Measurements from ENCODE around the gene DAPK2.

Gene DAPK2

DNA sequence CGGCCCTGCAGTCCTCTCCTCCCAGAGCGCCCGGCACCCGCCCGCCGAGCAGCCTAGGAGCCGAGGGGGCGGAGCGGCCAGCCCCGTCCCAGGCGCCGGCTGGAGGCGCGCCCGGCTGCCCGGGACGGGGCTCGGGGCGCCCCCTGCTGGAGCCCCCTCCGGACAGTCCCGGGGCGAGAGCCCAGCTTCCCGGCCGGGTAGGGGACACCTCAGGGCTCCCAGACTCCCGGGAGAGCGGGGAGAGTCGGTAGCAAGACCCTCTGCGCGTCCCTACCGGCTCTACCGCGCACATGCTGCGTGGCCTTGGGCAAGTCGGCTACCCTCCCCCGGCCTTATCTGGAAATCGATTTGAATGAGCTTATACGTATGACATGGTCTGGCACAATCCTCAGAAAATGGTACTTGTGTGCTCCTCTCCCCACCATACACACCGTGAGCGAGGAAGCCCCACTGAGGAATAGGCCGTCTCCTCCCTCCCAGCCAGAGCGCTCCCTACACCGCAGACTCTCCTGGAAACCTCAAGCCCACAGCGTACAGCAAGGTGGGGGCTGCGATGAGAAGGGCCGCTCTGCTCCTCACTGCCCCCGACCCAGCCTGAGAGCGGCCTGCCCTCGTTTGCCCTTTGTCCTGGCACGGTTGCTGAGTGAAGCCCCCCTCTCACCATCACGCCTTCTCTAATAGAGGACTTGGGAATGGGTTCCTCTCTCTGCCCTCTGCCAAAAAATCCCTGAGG lies at the start of gene DAPK2:
Gene DAPK2 (minus strand): TSS at position 65 of the 733 bp plus-strand sequence. CDS start 6,224 bp downstream, outside the sequence.
- ATAC-seq: peak; percentile 94
- TF ChIP-seq PPARA (CRISPR knock-in tag; IDR thresholded peaks at IDR 0.05; ENCODE audit: borderline replicate concordance) (no peak), ZNF70 (CRISPR knock-in tag; IDR thresholded peaks at IDR 0.05) (no peak), CSDC2 (CRISPR knock-in tag; IDR thresholded peaks at IDR 0.05) (no peak), ISL1 (CRISPR knock-in tag; IDR thresholded peaks at IDR 0.05) (no peak), GLIS3 (CRISPR knock-in tag; IDR thresholded peaks at IDR 0.05) (no peak), ESRRG (CRISPR knock-in tag; IDR thresholded peaks at IDR 0.05) (no peak), ZFP30 (CRISPR knock-in tag; IDR thresholded peaks at IDR 0.05) (no peak), CREB5 (CRISPR knock-in tag; IDR thresholded peaks at IDR 0.05; ENCODE audit: low read depth) (no peak), ZNF8 (CRISPR knock-in tag; IDR thresholded peaks at IDR 0.05) (no peak), TOX (CRISPR knock-in tag; IDR thresholded peaks at IDR 0.05; ENCODE audit: borderline replicate concordance) (no peak), ZFP3 (CRISPR knock-in tag; IDR thresholded peaks at IDR 0.05) (no peak), OSR1 (CRISPR knock-in tag; IDR thresholded peaks at IDR 0.05) (no peak)
- TF ChIP-seq, protein P1, sequence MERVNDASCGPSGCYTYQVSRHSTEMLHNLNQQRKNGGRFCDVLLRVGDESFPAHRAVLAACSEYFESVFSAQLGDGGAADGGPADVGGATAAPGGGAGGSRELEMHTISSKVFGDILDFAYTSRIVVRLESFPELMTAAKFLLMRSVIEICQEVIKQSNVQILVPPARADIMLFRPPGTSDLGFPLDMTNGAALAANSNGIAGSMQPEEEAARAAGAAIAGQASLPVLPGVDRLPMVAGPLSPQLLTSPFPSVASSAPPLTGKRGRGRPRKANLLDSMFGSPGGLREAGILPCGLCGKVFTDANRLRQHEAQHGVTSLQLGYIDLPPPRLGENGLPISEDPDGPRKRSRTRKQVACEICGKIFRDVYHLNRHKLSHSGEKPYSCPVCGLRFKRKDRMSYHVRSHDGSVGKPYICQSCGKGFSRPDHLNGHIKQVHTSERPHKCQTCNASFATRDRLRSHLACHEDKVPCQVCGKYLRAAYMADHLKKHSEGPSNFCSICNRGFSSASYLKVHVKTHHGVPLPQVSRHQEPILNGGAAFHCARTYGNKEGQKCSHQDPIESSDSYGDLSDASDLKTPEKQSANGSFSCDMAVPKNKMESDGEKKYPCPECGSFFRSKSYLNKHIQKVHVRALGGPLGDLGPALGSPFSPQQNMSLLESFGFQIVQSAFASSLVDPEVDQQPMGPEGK (CRISPR knock-in tag; IDR thresholded peaks at IDR 0.05; ENCODE audit: borderline replicate concordance): no peak

GRCh38 chr15:64095431-64095794 lies 49.1 kb upstream of the DAPK2 start:
- TF ChIP-seq CREB5 (CRISPR knock-in tag; IDR thresholded peaks at IDR 0.05; ENCODE audit: low read depth): no peak
- no peak for TF ChIP-seq GLIS3 (CRISPR knock-in tag; IDR thresholded peaks at IDR 0.05)
- TF ChIP-seq ZFP3 (CRISPR knock-in tag; IDR thresholded peaks at IDR 0.05): no peak
- TF ChIP-seq TOX (CRISPR knock-in tag; IDR thresholded peaks at IDR 0.05; ENCODE audit: borderline replicate concordance): no peak
- TF ChIP-seq ZFP30 (CRISPR knock-in tag; IDR thresholded peaks at IDR 0.05): no peak
- no peak for TF ChIP-seq ZNF70 (CRISPR knock-in tag; IDR thresholded peaks at IDR 0.05)
- no peak for TF ChIP-seq ISL1 (CRISPR knock-in tag; IDR thresholded peaks at IDR 0.05)
- no peak for TF ChIP-seq CSRNP3 (CRISPR knock-in tag; IDR thresholded peaks at IDR 0.05)
- no peak for TF ChIP-seq ESRRG (CRISPR knock-in tag; IDR thresholded peaks at IDR 0.05)
- no peak for TF ChIP-seq ZNF565 (CRISPR knock-in tag; conservative IDR thresholded peaks at IDR 0.05; ENCODE audit: low read depth)
- no peak for TF ChIP-seq SNAI2 (CRISPR knock-in tag; IDR thresholded peaks at IDR 0.05)
- TF ChIP-seq OSR1 (CRISPR knock-in tag; IDR thresholded peaks at IDR 0.05): no peak
- no peak for TF ChIP-seq BACH2 (CRISPR knock-in tag; IDR thresholded peaks at IDR 0.05; ENCODE audit: borderline replicate concordance)
- no peak for TF ChIP-seq ZC3H10 (CRISPR knock-in tag; IDR thresholded peaks at IDR 0.05)
- no peak for TF ChIP-seq ZNF8 (CRISPR knock-in tag; IDR thresholded peaks at IDR 0.05)
- no peak for TF ChIP-seq POU6F1 (CRISPR knock-in tag; IDR thresholded peaks at IDR 0.05; ENCODE audit: borderline replicate concordance, low read depth)
- no peak for TF ChIP-seq TCF4 (CRISPR knock-in tag; IDR thresholded peaks at IDR 0.05; ENCODE audit: borderline replicate concordance)
- no peak for TF ChIP-seq PPARA (CRISPR knock-in tag; IDR thresholded peaks at IDR 0.05; ENCODE audit: borderline replicate concordance)
- TF ChIP-seq, protein P1 (CRISPR knock-in tag; IDR thresholded peaks at IDR 0.05; ENCODE audit: borderline replicate concordance): no peak
- TF ChIP-seq CSDC2 (CRISPR knock-in tag; IDR thresholded peaks at IDR 0.05): no peak
- no peak for ATAC-seq
